GM18526 (cell line): ENCODE results near the gene GEN1.

Experiments used
- POLR2A ChIP-seq: IDR thresholded peaks from 3 replicates; pipeline ENCODE4 v1.6.1; 2011; ENCODE audit not compliant: insufficient read length; ENCODE audit errors: extremely low read depth

GEN1 gene

DNA sequence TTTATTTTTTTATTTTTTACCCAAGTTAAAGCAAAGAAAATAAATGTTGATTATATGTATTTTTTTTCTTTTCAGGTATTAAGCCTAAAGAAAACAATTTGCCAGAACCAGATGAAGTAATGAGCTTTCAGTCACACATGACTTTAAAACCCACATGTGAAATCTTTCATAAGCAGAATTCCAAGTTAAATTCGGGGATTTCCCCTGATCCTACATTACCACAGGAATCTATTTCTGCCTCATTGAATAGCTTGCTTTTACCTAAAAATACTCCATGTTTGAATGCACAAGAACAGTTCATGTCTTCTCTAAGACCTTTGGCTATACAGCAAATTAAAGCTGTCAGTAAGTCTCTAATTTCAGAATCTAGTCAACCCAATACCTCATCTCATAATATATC, 26.6 kb downstream of the GEN1 start:
- no peak for TF ChIP-seq POLR2A

DNA sequence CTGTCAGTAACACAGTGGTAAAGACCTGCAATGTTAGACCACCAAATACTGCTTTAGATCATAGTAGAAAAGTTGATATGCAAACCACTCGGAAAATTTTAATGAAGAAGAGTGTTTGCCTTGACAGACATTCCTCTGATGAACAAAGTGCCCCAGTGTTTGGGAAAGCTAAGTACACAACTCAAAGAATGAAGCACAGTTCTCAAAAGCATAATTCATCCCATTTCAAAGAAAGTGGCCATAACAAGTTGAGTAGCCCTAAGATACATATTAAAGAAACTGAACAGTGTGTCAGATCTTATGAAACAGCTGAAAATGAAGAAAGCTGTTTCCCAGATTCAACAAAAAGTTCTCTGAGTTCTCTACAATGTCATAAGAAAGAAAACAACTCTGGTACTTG, 27.5 kb downstream of the GEN1 start:
- TF ChIP-seq POLR2A = no peak

DNA sequence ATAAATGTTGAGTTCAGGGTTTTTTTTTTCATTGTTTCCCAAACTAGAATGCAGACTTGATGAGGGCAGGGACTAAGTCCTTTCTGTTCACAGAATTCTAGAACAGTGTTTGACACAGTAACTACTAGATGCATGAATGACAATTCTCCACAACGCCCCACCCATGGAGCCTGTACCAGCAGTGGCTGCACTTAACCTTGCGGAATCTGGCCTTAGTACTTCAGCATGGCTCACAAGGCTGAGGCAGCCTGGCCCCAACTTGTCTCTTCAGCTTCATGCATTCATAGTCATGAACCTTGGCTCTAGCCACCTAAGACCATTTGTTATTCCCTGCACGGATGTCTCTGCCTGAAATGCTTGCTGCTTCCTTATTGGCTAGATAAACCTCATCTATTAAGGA, 32.8 kb downstream of the GEN1 start:
- TF ChIP-seq POLR2A = no peak

DNA sequence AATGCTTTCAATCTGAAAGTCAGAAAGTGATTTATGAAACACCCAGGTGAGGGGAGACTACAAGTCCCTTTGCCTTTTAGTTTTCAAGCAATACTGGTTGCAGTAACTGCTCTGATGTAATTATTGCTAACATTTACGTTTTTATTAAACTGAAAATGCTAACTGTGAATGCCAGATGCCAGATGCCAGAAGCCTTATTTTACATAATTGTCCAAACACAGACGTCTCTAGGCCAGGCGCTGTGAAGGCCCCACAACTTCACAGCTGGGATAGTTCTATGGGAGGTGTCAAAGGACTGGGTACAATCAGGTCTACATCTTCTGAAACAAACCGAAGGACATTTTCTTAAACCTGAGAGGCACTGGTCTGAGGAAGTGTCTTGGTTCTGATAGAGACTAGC, 34.8 kb downstream of the GEN1 start:
- no peak for TF ChIP-seq POLR2A

DNA sequence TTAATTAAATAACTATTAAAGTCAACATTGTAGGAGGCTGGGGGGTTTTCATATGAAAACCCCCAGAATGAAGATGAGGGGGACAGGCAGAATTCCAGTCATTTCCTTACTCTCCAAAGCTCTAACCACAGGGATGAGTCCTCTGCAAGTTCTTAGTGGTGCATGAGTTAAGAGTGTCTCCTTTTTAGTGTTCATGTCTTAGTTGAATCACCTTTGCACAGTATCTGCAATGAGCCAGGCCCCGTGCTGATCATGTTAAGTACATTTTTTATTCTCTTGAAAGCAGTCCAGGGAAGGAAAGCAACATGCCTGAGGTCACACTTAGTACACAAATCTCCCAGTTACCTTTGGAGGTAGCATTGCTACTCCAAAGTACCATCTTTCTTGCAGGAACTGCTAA, 36.6 kb downstream of the GEN1 start:
- no peak for TF ChIP-seq POLR2A

DNA sequence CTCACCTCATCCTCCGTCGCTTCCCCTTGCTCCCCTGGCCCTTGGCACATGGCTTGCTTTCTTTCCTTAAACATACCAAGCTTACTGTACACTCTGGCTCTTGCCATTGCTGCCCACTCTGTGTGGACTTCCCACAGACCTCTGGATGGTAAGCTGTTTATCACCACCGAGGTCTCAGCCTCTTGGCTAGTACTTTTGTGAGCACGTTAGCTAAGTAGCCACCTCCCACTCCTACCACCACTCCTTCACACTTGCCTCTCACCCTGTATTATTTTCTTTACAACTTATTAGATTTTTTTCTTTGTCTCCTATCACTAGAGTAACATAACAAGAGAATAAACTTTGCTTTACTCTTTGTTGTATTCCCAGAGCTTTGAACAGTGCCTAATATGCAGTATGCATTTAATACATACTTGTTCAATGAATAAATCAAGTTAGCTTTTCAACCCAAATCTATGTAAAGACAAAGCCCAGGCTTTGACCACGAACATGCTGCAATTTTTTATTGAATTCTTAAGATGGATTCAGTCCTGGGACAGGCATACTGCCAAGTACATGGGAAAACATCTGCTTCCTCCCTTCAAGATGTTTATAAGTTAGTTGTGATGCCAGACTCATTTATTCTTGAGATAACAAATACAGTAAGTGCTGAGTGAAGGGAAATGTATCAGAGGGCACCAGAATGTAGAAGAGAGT, 37.3 kb downstream of the GEN1 start:
- no peak for TF ChIP-seq POLR2A

DNA sequence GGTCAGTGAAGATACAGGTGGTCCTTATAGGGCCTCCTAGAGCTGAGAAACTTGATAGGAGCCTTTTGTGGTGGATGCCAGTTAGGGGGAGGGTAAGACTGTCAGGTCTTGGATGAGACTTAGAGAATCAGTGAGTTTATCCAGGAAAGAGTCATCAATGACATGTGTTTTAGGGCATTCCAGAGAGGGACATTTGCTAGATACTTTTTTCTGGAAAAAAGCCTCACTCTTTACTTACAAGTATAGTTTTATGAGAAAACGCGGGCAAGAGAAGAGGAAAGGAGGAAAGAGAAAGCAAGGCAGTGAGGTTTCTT, 37.8 kb downstream of the GEN1 start:
- no peak for TF ChIP-seq POLR2A

DNA sequence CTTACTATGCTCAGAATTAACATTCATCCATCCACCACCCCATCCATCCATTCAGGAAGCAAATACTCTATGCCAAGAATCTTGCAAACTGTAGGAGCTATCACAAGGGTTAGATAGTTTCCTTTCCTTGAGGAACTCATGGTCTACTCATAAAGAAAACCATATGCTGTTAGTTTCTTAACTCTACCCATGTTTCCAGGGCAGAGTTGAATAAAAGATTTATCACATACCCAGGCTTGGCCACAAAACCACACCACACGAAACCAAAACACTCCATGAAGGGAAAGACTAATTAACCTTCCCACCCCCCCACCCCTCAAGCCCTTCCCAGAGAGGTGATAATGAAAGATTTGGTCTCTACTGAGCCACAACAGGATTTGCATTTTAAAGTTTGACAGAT, 38.6 kb downstream of the GEN1 start:
- no peak for TF ChIP-seq POLR2A

DNA sequence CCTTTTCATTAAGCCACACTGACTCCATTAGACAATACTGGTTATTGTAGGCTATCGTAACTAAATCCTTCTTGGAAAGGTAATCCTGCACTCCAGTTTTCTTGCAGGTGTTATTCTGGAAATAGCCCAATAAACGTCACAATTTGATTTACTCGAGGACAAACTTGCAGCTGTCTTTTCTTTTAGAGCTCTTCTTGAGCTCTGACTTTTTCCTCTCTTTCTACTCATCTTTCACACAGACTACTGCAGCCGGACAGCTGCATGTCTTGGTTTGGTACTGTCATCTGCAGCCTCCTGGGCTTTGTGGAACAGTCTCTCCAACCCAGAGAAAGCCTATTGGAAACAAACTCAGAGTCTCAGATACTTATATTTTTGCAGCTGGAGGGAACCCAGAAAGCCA, 39.4 kb downstream of the GEN1 start:
- TF ChIP-seq POLR2A = no peak

DNA sequence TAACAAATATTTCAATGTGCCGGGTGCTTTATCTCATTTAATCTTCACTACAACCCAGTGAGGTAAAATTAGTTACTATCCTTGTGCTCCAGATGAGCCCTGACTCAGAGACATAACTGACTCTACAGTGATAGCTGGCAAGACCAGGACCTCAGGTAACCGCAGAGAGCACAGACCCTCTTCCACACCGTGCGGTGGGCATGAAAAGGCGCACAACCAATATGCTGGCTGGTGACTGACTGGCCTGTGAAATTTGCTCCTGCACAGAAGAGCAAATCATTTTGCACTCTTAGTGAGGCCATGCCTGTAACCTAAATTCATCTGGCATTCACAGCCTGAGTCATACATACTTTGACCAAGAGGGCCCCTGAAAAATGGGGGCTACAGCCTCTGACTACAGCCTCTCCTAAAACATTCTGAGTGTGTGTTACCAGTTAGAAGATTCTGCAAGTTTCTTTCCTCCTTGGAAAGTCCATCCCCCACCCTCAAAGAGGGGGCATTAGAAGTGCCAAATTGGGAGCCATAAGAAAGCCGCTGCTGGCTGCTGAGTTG, 39.9 kb downstream of the GEN1 start:
- TF ChIP-seq POLR2A = no peak

DNA sequence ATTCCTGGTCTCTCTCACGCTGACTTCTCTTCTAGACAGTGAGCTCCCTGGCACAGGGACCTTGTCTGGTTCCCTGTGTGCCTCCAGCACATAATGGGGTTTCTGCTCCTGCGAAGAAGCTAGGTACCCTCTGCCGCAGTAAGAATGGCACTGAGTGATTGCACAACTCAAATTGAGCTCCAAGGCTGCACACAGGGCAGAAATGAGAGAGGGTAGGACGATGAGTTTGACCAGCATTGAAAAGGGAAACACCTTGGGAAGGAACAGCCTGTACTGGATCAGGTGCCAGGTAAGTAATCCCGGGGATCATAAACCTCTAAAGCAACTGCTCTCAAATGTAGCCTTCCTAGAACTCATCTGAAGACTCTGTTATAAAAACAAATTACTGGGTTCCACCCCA, 41.4 kb downstream of the GEN1 start:
- TF ChIP-seq POLR2A = no peak

DNA sequence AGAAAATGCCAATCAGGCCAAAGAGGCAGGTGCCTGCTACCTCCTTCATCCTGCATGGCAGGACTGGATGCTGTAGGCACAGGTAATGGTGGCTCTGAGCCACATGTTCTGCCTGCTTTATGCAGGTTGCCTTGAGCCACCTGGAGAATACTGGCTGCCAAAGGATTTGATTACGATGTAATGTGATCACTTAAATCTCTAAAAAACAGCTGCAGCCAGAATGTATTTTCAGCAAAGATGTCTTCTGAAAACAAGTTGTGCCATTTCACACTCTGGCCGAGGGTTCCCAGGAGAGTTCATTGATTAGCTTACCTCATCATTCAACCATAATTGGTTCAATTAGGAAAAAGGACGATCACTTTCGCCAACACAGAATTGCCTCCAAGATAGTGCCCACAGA, 44.4 kb downstream of the GEN1 start:
- TF ChIP-seq POLR2A = no peak

DNA sequence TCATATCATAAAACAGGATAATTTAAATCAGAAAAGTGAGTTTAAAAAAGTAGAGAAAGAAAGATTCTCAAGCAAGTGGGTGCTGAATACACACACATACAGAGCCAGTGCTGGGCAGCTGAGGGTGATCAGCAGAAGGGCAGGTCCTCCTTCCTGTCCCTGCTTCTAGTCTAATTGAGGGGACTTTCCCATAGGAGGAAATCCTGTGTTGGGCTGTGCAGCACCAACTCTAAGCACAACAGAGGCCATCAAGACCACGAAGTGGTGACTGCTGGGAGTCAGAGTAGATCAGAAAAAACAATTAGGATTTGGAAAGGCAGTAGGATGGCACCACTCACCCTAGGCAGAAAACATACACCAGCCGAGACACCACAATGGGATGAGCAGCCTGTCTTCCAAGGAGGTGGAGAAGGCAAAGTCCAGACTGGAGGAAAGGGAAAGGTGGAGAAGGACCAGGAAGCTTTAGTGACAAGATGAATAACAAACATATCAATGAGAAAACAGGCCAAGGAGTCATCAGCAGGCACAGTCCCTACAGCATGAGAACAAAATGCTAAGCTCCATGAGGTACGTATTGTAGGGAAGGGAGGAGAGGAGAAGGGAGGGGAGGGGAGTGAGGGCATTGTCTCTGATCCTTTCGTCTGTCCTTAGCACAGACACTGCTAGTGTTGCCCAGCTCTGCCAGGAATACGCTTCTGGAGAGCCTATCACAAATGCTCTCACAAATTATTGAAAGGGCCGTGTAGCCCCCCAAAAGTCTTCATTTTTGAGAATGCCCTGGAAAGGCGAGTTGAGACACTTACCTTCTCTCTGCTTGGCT, 45.6 kb downstream of the GEN1 start:
- no peak for TF ChIP-seq POLR2A

DNA sequence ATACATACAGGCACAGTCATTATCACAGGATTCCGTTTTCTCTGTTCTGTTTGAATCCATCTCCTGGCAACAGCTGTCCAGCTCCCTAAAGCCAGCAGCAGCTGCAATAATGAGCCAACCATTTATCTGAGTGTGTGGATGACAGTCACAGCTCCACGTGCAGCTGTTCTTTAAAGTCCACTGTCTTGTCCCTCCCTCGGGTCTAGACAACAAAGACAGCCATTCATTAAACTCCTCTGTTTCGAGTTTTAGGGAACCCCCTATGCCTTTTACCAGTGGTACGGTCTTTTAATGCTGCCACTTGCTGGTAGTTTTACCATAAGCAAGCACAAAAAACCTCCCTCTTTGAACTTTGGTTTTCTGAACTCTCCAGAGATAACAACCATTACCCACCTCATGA, 46.3 kb downstream of the GEN1 start:
- no peak for TF ChIP-seq POLR2A

DNA sequence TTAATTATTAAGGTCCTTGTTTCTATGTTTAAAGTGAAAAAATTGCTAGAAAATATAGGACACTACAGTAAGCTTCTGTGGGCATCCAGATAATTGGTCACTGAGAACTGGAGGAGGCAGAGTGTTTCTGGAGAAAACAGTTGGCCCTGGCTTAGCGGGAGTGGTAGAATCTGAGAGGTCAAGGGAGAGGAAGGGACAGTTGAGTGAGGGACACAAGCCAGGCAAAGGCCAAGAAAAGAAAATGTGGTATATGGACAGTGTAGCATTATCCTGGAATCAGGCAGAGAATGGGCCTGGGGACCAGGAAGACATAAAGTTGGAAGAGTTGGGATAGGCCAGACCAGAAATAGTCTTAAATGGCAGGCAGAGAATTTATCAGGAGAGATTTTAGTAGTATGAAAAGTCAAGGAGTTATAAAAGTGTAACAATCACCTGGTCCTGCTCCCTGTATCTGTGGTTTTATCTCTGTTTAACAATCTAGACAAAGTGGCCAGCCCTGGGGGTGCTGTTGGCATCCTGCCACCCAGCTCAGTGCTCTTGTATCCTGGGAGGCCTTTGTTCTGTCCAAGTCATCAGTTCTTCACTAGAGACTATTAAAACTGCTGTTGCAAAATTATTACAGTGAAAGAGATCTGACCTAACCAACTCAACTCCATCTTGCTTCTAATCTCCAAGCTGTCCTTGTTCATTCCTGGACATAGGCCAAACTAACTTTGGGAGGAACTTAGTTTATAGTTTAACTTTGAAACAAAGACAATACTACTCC, 46.9 kb downstream of the GEN1 start:
- TF ChIP-seq POLR2A = no peak

DNA sequence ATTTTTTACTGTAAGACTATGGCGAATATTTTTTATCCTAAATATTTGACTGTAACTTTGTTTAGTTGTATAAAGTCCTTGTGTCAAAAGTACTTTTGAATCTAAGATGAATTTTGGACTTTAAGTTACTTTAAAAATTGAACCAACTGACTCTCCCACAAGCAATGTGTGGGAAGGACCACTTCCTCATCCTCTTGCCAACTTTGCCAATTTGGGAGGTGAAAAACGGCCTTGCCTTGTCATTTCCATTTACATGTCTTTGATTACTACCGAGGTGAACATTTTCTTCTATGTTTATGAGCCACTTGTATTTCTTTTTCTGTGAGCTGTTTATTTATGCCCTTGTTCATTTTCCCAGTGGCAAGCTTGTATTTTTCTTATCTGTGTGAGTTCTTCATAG, 49.6 kb downstream of the GEN1 start:
- TF ChIP-seq POLR2A = no peak

DNA sequence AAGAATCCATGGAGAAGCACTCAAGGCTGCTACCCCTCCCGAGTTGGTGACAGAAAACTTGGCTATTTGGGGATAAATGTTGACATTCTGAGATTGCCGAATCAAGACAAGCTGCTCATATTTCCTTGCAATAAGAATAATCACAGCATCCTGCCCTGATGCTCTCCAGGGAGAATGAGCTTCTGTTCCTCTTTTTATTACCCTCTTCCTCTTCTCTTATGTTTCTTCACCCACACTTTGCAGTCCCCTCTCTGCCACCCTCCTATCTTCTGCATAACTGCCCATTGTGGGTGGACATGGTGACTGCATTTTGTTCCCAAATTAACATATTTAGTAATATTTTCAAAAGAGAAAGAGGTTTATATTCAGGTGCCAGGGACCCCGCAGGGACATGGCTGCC, 50.4 kb downstream of the GEN1 start:
- no peak for TF ChIP-seq POLR2A

DNA sequence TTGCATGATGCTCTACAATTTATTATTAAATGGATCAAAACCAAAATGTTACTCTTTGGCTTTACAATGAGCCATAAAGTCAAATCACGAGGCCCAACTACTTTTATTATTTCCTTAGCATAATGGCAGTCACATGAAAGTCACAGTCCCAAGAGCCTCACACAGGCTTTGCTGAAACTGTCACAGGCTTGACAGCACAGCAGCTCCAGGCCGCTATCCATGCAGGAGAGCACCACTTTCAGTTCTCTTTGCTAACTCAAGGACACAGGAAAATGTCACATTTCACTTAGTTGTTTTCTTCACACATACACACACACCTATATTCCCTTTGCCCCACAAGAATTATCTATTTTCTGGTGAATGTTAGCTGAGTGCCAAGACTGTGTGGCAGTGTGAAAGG, 51.2 kb downstream of the GEN1 start:
- TF ChIP-seq POLR2A = no peak
